Sigmoid colon (tissue), 4 donors: ENCODE data around the gene DBN1.

Experiments
- POLR2A ChIP-seq, 2 donors: fragments of 450-650 bp; IDR thresholded peaks; one replicate each; pipeline ENCODE4 v1.6.1; 2016; ENCODE audit warnings: antibody characterized with exemption in 2 of 2, mild to moderate bottlenecking in 2 of 2, moderate library complexity in 2 of 2
- POLR2AphosphoS5 ChIP-seq, 4 donors: sonication (generic); formaldehyde crosslinking; IDR thresholded peaks; one replicate each; pipeline ENCODE4 v1.6.1; 2017; ENCODE audit warnings: antibody characterized with exemption in 4 of 4
- TF ChIP-seq, protein P1 (sequence below), 4 experiments: fragments of 450-650 bp in 3 of 4; fragments of 200-600 bp in 1 of 4; IDR thresholded peaks; one replicate each; pipeline ENCODE4 v1.5.1; 2016 to 2019; ENCODE audit warnings: antibody characterized with exemption in 4 of 4, mild to moderate bottlenecking in 3 of 4, moderate library complexity in 2 of 4

DNA sequence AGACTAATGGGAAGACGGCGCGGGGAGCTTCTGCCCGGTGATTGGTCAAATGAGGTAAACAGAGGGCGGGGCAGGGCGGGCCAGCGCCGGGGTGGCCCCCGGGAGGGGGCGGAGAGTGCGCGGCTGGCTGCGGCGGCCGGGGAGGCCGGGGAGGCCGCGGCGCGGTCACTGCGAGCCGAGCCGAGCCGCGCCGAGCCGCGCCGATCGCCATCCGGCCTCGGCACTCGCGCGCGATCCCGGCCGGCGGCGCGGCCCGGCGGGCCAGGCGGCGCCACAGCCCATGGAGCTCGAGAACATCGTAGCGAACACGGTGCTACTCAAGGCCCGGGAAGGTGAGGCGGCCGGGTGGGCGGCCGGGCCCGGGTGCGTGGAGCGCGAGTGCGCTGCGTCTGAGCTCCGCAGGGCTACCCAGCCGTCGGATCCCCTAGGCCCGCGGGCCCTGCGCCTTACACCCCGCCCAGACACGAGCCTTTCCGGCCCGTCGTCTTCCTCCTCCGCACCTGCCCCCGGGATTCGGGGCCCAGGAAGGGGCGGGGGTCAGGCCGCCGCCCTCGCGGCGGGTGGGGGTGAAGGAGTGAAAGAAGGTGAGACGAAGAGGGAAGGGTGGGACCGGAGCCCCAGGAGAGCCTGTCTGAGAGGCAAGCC lies 46.7 kb downstream of the DBN1 start, which contains the start of gene GRK6:
- TF ChIP-seq, protein P1, sequence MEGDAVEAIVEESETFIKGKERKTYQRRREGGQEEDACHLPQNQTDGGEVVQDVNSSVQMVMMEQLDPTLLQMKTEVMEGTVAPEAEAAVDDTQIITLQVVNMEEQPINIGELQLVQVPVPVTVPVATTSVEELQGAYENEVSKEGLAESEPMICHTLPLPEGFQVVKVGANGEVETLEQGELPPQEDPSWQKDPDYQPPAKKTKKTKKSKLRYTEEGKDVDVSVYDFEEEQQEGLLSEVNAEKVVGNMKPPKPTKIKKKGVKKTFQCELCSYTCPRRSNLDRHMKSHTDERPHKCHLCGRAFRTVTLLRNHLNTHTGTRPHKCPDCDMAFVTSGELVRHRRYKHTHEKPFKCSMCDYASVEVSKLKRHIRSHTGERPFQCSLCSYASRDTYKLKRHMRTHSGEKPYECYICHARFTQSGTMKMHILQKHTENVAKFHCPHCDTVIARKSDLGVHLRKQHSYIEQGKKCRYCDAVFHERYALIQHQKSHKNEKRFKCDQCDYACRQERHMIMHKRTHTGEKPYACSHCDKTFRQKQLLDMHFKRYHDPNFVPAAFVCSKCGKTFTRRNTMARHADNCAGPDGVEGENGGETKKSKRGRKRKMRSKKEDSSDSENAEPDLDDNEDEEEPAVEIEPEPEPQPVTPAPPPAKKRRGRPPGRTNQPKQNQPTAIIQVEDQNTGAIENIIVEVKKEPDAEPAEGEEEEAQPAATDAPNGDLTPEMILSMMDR (IDR thresholded peaks at IDR 0.05): no peak
- TF ChIP-seq POLR2AphosphoS5 (IDR thresholded peaks at IDR 0.05) (no peak), POLR2A (IDR thresholded peaks at IDR 0.05) (no peak)
